Vagina (tissue), 2 donors: Measurements from ENCODE around the gene SETD1A. TPM values are rescaled to one million over a fixed set of nuclear protein-coding genes. Genes with fewer than 3 reads are reported as not detected.

ENCODE experiments used
- DNase-seq, 2 donors: peaks; one replicate each; pipeline ENCODE4 v3.0.0-alpha.2; 2017; ENCODE audit errors: extremely low spot score in 2 of 2
- H3K27ac ChIP-seq: fragments of 200-600 bp; sonication (generic); one replicate; pipeline ENCODE4 v1.5.1; 2019
- H3K27me3 ChIP-seq: fragments of 200-600 bp; sonication (generic); one replicate; pipeline ENCODE4 v1.5.1; 2019
- H3K36me3 ChIP-seq, 2 donors: fragments of 200-600 bp; sonication (generic); one replicate each; pipeline ENCODE4 v1.5.1; 2017 to 2019
- H3K4me1 ChIP-seq: fragments of 200-600 bp; sonication (generic); one replicate; pipeline ENCODE4 v1.5.1; 2019
- H3K4me3 ChIP-seq, 2 donors: fragments of 200-600 bp; sonication (generic); 1 replicate in 1 of 2; 2 replicates in 1 of 2; pipeline ENCODE4 v1.5.1; 2016 to 2019
- H3K9me3 ChIP-seq: fragments of 200-600 bp; sonication (generic); one replicate; pipeline ENCODE4 v1.5.1; 2019
- POLR2A ChIP-seq, 2 donors: fragments of 450-650 bp; IDR thresholded peaks; one replicate each; pipeline ENCODE4 v1.6.1; 2017; ENCODE audit warnings: antibody characterized with exemption in 2 of 2, mild to moderate bottlenecking in 2 of 2, moderate library complexity in 2 of 2
- POLR2AphosphoS5 ChIP-seq, 2 donors: sonication (generic); formaldehyde crosslinking; IDR thresholded peaks; one replicate each; pipeline ENCODE4 v1.9.0; 2017; ENCODE audit warnings: antibody characterized with exemption in 2 of 2, mild to moderate bottlenecking in 2 of 2, low read depth in 1 of 2; ENCODE audit not compliant: insufficient read depth in 1 of 2
- intact Hi-C: fragments of 100-400 bp; cut with DNase I; formaldehyde crosslinking; loops from one replicate; pipeline ENCODE4 v1.15.1; 2023
- total RNA-seq: library from RNA; depleted of rRNA; stranded (reverse); fragments of >200 nt; gene quantifications from one replicate; pipeline ENCODE4 v1.2.3, GENCODE V29; 2016
- TF ChIP-seq, protein P1 (sequence below), 3 experiments: fragments of 450-650 bp in 2 of 3; fragments of 200-600 bp in 1 of 3; sonication (generic) in 1 of 3; IDR thresholded peaks; one replicate each; pipeline ENCODE4 v1.5.1; 2017 to 2019; ENCODE audit warnings: antibody characterized with exemption in 3 of 3, mild to moderate bottlenecking in 2 of 3, moderate library complexity in 2 of 3

The SETD1A gene
- total RNA-seq, 1 donor from 2014 or later: 10.6 TPM

DNA sequence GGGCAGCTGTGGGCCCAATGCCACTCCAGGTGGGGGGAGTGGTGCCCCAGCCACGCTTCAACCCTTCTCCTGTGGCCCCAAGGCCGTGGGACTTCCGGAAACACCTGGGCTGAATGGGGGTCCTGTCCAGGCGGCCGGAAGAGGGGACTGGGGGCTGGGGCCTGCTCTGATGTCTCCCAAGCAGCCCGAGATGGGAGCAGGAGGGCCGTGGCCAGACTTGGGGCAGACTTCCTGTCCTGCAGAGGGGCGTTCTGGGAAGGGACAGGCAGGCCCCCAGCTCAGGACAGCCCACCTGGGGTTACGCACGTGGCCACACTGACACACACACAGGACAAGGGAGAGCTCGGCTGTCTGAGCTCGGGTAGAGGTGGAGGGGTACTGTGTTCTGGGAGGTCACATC, 32.6 kb downstream of the SETD1A start:
- DNase-seq: no peak
- Histone ChIP-seq H3K4me1 (peaks cover 11% of the 10 kb centered on the region), H3K4me3 (no peak overlapping the region), H3K27ac (no peak overlapping the region), H3K36me3 (no peaks in the 10 kb centered on the region), H3K27me3 (no peaks in the 10 kb centered on the region), H3K9me3 (no peaks in the 10 kb centered on the region)
- intact Hi-C loops: no loop called here
- no peak for TF ChIP-seq POLR2A (IDR thresholded peaks at IDR 0.05)
- TF ChIP-seq, protein P1, sequence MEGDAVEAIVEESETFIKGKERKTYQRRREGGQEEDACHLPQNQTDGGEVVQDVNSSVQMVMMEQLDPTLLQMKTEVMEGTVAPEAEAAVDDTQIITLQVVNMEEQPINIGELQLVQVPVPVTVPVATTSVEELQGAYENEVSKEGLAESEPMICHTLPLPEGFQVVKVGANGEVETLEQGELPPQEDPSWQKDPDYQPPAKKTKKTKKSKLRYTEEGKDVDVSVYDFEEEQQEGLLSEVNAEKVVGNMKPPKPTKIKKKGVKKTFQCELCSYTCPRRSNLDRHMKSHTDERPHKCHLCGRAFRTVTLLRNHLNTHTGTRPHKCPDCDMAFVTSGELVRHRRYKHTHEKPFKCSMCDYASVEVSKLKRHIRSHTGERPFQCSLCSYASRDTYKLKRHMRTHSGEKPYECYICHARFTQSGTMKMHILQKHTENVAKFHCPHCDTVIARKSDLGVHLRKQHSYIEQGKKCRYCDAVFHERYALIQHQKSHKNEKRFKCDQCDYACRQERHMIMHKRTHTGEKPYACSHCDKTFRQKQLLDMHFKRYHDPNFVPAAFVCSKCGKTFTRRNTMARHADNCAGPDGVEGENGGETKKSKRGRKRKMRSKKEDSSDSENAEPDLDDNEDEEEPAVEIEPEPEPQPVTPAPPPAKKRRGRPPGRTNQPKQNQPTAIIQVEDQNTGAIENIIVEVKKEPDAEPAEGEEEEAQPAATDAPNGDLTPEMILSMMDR (IDR thresholded peaks at IDR 0.05): no peak
- TF ChIP-seq POLR2AphosphoS5 (IDR thresholded peaks at IDR 0.05; ENCODE audit: insufficient read depth in 1 of 2, low read depth in 1 of 2): no peak

DNA sequence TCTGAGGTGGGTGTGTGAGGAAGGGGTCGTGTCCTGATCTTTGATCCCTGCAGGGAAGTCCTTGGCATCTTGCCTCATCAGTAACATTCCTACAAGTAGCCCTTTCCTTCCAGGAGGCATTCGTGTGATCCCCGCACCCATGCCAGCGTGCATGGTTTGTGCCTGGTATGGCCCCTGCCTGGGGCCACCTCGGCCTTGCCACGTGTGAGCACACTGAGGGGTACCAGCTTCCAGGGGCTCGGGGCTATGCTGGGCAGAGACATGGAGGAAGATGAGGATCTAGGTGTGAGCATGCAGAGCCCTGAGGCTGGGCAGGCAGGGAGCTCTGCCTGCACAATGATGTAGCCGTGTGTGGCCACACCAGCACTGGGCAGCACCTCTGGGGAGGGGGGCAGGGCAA, 33.5 kb downstream of the SETD1A start:
- no peak for DNase-seq
- Histone ChIP-seq H3K27ac (no peak overlapping the region), H3K4me1 (peaks cover 2% of the 10 kb centered on the region), H3K4me3 (no peak overlapping the region), H3K27me3 (no peaks in the 10 kb centered on the region), H3K9me3 (no peaks in the 10 kb centered on the region), H3K36me3 (no peaks in the 10 kb centered on the region)
- TF ChIP-seq POLR2A (IDR thresholded peaks at IDR 0.05) (no peak), POLR2AphosphoS5 (IDR thresholded peaks at IDR 0.05; ENCODE audit: insufficient read depth in 1 of 2, low read depth in 1 of 2) (no peak)
- TF ChIP-seq, protein P1 (IDR thresholded peaks at IDR 0.05): no peak
- intact Hi-C loops: no loop called here

DNA sequence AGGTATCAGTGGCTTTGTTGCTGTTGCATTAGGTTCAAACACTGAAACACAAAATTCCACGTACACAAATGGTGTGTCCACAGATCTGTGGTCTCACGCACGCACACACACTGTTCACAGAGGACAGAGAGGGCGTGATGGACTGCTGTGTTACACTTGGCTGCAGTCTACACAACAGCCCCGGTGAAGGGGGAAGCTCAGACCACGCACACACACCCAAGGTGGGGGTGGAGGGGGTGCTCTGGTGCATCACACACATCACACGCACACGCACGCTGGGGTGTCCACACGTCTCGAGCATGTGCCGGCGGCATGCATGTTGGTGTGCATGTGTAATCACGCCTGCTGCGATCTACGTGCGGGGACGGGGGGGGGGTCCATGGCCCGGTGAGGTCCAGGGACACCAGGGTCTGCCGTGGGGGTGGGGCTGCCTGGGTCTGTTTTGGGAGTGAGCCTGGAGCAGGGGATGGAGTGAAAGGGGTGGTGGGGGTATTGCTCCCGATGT, 34.8 kb downstream of the SETD1A start:
- intact Hi-C loops: no loop called here
- no peak overlapping the region for H3K4me3 ChIP-seq
- no peaks in the 10 kb centered on the region for H3K36me3 ChIP-seq
- H3K4me1 ChIP-seq: peaks cover 7% of the 10 kb centered on the region
- H3K9me3 ChIP-seq: no peaks in the 10 kb centered on the region
- no peak for DNase-seq
- H3K27me3 ChIP-seq: no peaks in the 10 kb centered on the region
- TF ChIP-seq, protein P1 (IDR thresholded peaks at IDR 0.05): no peak
- TF ChIP-seq POLR2AphosphoS5 (IDR thresholded peaks at IDR 0.05; ENCODE audit: insufficient read depth in 1 of 2, low read depth in 1 of 2): no peak
- no peak overlapping the region for H3K27ac ChIP-seq

DNA sequence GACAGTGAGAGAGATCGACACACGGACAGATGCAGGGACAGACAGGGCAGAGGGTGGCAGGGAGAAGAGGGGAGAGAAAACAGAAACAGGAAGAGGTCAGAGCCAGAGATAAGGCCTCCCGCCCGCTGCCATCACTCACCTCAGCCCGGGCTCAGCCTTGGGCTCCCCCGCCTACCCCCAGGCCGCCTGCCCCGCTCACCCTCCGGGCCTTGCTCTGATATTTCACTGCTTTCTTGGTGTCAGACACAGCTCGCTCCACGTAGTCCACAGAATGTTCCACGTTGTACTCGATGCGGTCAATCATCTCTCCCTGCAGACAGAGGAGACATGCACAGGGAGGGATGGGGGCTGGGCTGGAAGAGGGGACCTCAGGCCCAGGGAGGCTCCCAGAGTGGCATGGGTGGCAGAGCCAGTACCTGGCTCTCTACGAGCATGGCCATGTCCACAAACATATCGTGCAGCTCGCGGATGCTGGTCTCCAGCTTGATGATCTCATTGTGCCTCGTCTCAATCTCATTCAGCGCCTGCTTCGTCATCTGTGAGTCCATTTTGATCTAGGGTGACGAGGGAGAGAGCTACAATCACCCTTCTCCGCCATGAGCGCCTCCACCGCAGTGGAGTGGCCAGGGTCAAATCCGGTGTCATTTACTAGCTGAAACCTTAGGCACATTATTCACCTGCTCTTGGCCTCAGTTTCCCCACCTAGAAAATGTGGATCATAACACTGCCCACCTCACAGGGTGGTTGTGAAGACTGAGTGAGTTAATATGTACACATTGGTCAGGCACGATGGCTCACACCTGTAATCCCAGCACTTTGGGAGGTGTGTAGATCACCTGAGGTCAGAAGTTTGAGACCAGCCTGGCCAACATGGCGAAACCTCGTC, 35.6 kb downstream of the SETD1A start:
- H3K9me3 ChIP-seq: no peaks in the 10 kb centered on the region
- no peak overlapping the region for H3K27ac ChIP-seq
- no peaks in the 10 kb centered on the region for H3K27me3 ChIP-seq
- TF ChIP-seq, protein P1 (IDR thresholded peaks at IDR 0.05): no peak
- no peak for TF ChIP-seq POLR2A (IDR thresholded peaks at IDR 0.05)
- no peak for TF ChIP-seq POLR2AphosphoS5 (IDR thresholded peaks at IDR 0.05; ENCODE audit: insufficient read depth in 1 of 2, low read depth in 1 of 2)
- DNase-seq: no peak
- H3K4me3 ChIP-seq: no peak overlapping the region
- no peaks in the 10 kb centered on the region for H3K36me3 ChIP-seq
- peaks cover 16% of the 10 kb centered on the region for H3K4me1 ChIP-seq
- intact Hi-C loops: no loop called here

DNA sequence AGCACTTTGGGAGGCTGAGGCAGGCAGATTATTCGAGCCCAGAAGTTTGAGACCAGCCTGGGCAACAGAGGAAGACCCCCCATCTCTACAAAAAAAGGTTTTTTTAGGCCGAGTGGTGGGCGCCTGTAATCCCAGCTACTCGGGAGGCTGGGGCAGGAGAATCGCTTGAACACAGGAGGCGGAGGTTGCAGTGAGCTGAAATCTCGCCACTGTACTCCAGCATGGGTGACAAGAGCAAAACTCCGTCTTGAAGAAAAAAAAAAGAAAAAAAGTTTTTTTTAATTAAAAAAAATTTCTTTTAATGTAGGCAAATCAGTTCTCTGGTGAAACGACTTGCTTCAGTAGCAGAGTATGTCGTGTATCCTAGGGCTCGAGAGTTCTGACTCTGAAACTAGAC, 38.4 kb downstream of the SETD1A start:
- TF ChIP-seq, protein P1 (IDR thresholded peaks at IDR 0.05): no peak
- TF ChIP-seq POLR2AphosphoS5 (IDR thresholded peaks at IDR 0.05; ENCODE audit: insufficient read depth in 1 of 2, low read depth in 1 of 2) (no peak), POLR2A (IDR thresholded peaks at IDR 0.05) (no peak)
- Histone ChIP-seq H3K4me1 (peaks cover 19% of the 10 kb centered on the region), H3K27ac (no peak overlapping the region), H3K9me3 (no peaks in the 10 kb centered on the region), H3K4me3 (no peak overlapping the region), H3K27me3 (no peaks in the 10 kb centered on the region), H3K36me3 (no peaks in the 10 kb centered on the region)
- intact Hi-C loops: loop anchor here (2.0 kb wide), 1 partner anchor 37 kb away; the partner anchor contains the start of gene STX4
- no peak for DNase-seq
